ENCODE data around the gene RESP18. TPM values are rescaled to one million over a fixed set of nuclear protein-coding genes. Genes with fewer than 3 reads are reported as not detected.

RESP18 gene
- total RNA-seq, 1 donor from 2014 or later = not detected

DNA sequence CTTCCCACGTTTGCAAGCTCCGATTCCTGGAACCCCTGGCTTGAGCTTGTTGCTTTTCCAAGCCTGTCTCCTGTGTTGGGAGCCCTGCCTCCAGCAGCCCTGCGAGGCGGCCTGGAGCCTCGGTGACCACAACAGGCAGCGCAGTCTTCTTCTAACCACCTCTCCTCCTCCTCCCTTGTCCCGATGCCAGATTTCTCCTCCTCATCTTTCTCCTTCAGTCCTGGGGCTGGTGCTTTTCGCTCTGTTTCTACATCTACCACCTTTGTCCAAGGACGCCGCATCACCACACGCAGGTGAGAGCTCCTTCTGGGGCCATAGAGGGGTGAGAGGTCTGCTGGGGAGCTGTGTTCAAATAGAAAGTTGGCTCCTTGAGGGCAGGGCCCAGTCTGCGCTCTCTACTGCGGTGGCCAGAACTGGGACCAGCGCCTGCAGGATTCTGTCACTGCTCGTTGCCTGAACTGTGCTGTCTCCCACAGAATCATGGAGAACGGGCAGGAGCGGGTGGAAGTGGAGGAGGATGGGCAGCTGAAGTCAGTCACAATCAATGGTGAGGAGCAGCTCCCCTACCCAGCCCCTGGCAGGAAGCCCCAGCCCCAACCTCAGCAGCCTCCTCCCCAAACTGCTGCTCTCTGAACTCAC, 49.5 kb downstream of the RESP18 start:
- H3K27me3 Mint-ChIP-seq = no peaks in the 10 kb centered on the region
- intact Hi-C loops (cut with micrococcal nuclease) = no loop called here
- no peaks in the 10 kb centered on the region for H3K9me3 Mint-ChIP-seq
- H3K27ac Mint-ChIP-seq = peak overlapping the region; percentile 53
- H3K4me1 Mint-ChIP-seq = peaks cover 34% of the 10 kb centered on the region
- H3K36me3 Mint-ChIP-seq (ENCODE audit: low read depth) = peaks cover 30% of the 10 kb centered on the region
- no peak for DNase-seq
- no peak overlapping the region for H3K4me3 Mint-ChIP-seq

- Mint-ChIP-seq H3K27ac (no peak overlapping the region), H3K36me3 (ENCODE audit: low read depth) (peaks cover 30% of the 10 kb centered on the region), H3K4me3 (no peak overlapping the region), H3K4me1 (peaks cover 41% of the 10 kb centered on the region), H3K27me3 (no peaks in the 10 kb centered on the region), H3K9me3 (no peaks in the 10 kb centered on the region)
- intact Hi-C loops (cut with micrococcal nuclease) = no loop called here
- DNase-seq = no peak
Measured at GRCh38 chr2:219282375-219282774, 50.2 kb downstream of the RESP18 start.

DNA sequence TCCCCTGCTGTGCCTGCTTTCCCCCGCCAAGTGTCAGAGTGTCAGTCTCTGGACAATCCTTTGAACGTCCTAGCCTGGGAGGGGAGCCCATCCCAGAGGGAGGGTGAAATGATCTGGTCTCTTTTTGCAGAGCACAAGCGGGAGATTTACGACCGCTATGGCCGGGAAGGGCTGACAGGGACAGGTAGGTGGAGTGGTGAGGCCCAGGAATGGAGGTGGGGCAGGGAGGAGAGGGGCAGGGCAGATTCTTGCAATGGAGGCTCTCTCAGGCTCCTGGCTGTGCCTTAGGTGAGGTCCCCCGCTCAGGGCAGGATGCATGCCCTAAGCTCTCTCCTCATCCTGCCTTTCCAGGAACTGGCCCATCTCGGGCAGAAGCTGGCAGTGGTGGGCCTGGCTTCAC, 51.0 kb downstream of the RESP18 start:
- Mint-ChIP-seq H3K36me3 (ENCODE audit: low read depth) (peaks cover 30% of the 10 kb centered on the region), H3K27me3 (no peaks in the 10 kb centered on the region), H3K27ac (no peak overlapping the region), H3K9me3 (no peaks in the 10 kb centered on the region), H3K4me1 (peaks cover 44% of the 10 kb centered on the region), H3K4me3 (no peak overlapping the region)
- DNase-seq = no peak
- intact Hi-C loops (cut with micrococcal nuclease) = no loop called here

DNA sequence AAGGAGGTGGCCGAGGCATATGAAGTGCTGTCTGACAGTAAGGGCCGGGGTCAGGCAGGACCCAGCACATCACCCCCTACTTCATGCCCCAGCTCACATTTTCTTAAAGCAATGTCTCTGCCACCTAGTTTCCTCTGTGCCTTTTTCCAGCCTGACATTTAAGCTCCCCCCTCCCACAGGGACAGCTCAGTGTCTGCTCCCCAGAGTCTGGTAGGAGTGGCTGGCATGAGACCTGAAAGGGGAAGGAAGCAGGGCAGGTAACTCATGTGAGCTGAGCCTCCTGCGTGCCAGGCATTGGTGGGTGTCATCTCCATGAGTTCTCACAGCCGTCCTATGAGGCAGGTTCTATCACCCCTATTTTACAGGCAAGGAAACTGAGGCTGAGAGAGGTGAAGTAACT, 51.9 kb downstream of the RESP18 start:
- Mint-ChIP-seq H3K9me3 (no peaks in the 10 kb centered on the region), H3K27me3 (no peaks in the 10 kb centered on the region), H3K36me3 (ENCODE audit: low read depth) (peaks cover 30% of the 10 kb centered on the region), H3K27ac (peak overlapping the region; percentile 13), H3K4me3 (peak overlapping the region; percentile 97), H3K4me1 (peaks cover 44% of the 10 kb centered on the region)
- no peak for DNase-seq
- intact Hi-C loops (cut with micrococcal nuclease) = no loop called here

GRCh38 chr2:219279916-219280516, 52.5 kb downstream of the RESP18 start:
- Mint-ChIP-seq H3K27me3 (no peaks in the 10 kb centered on the region), H3K9me3 (no peaks in the 10 kb centered on the region), H3K27ac (peak overlapping the region; percentile 96), H3K4me1 (peaks cover 42% of the 10 kb centered on the region), H3K36me3 (ENCODE audit: low read depth) (peaks cover 28% of the 10 kb centered on the region), H3K4me3 (peak overlapping the region; percentile 97)
- no peak for DNase-seq
- intact Hi-C loops (cut with micrococcal nuclease) = loop anchor here (1.0 to 5.0 kb wide), 13 partner anchors 14 to 883 kb away; partner anchors contain the start of genes ABCB6, ANKZF1, ATG9A and CHPF

DNA sequence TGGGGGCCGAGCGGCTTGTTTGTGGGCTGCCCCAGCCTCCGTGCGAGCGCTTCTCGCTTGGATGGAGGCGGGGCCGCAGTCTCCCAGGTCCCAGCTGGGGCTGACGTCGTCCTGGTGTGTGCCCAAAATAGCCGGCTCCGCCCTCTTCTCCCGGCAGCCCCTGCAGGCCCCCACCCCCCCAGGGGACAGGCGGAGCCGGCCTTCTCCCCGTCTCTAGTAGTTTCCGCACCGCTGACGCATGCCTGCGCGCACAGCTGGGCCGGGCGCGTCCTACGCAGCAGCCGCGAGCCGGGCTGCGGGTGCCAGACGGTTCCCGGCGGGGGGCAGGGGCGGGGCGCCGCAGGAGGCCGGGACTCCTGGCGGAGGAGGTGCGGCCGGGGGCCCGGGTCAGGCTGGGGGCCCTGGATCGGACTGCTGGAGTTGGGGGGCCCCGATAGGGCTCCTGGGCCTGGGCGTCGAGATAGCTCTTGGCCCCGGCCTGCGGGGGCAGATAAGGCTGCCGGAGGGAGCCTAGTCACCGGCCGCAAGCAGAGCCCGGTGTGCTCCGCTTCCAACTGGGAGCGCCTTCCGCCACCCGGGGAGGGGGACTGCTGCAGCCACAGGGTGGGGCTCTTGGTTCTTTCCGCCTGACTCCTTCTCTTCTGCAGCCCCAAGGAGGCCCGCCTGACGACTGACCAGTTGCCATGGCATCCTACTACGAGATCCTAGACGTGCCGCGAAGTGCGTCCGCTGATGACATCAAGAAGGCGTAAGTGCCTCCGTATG, 53.2 kb downstream of the RESP18 start, which contains the start of gene DNAJB2:
DNAJB2 (plus strand) TSS at position 216 of the 765 bp plus-strand sequence; CDS start at position 684, 468 bp downstream.
- H3K9me3 Mint-ChIP-seq = no peaks in the 10 kb centered on the region

GRCh38 chr2:219278655-219279150, 53.8 kb downstream of the RESP18 start:
- no peaks in the 10 kb centered on the region for H3K9me3 Mint-ChIP-seq
- H3K4me1 Mint-ChIP-seq = peaks cover 42% of the 10 kb centered on the region
- peaks cover 25% of the 10 kb centered on the region for H3K36me3 Mint-ChIP-seq (ENCODE audit: low read depth)
- intact Hi-C loops (cut with micrococcal nuclease) = loop anchor here (1.0 to 5.0 kb wide), 13 partner anchors 16 to 882 kb away; partner anchors contain the start of genes ABCB6, ANKZF1, ATG9A and CHPF
- no peak for DNase-seq
- no peaks in the 10 kb centered on the region for H3K27me3 Mint-ChIP-seq
- H3K4me3 Mint-ChIP-seq = peak overlapping the region; percentile 97
- H3K27ac Mint-ChIP-seq = peak overlapping the region; percentile 95

More for the DNA sequence above, 53.2 kb downstream of the RESP18 start, which contains the start of gene DNAJB2:
- intact Hi-C loops (cut with micrococcal nuclease) = loop anchor here (1.0 to 5.0 kb wide), 13 partner anchors 15 to 883 kb away; partner anchors contain the start of genes ABCB6, ANKZF1, ATG9A and CHPF
- no peaks in the 10 kb centered on the region for H3K27me3 Mint-ChIP-seq
- peak within 1 kb of the TSS; percentile 97 for H3K4me3 Mint-ChIP-seq
- H3K27ac Mint-ChIP-seq = peak within 1 kb of the TSS; percentile 96
- peaks cover 42% of the 10 kb centered on the region for H3K4me1 Mint-ChIP-seq
- peaks cover 28% of the 10 kb centered on the region for H3K36me3 Mint-ChIP-seq (ENCODE audit: low read depth)
- DNase-seq = peak; percentile 100

DNA sequence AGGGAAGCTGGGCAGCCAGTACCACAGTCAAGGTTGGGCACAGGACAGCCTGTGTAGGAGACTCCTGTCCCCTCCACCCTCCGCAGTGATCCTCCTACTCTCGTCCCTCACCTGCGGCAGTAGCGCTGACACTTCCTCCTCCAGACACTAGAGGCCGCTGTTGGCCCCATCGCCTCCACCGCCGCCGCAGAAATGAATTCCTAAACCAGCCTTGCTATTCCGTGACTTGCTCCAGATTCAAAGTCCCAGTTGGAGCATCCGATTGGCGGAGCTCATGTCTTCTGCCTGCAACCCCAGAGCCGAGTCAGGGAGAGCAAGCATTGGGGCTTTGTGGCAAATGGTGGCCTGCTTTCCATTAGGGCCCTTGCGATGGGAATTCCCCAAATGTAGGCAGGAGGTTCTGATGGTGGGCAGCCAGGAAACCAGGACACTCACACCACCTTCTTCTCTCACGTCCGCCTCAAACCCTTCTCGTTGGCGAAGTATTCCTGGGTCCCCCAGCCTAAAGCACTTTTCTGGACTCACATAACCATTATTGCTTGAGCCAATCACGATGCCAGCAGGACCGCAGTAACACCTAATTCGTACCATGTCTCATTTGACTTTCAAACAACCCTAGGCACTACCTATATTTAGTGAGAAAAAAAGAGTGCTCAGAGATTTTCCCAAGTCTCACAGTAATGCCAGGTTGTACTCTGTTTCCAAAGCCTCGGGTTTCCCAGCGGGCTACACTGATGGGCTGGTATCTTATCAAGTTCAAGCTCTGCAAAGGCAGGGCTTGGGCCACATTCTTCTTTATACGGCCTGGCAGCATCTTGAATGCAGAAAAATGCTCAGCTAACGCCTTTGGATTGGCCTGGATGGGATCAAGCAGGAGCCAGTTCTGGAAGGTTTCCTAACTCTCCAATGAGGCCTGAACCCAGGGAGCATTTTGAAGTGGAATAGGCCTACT, 54.6 kb downstream of the RESP18 start:
- intact Hi-C loops (cut with micrococcal nuclease) = loop anchor here (2.0 to 5.0 kb wide), 5 partner anchors 59 to 881 kb away; partner anchors contain the start of genes ABCB6, CHPF, GMPPA and TMEM198
- Mint-ChIP-seq H3K9me3 (no peaks in the 10 kb centered on the region), H3K4me1 (peaks cover 40% of the 10 kb centered on the region), H3K36me3 (ENCODE audit: low read depth) (peaks cover 19% of the 10 kb centered on the region), H3K27me3 (no peaks in the 10 kb centered on the region), H3K27ac (peak overlapping the region; percentile 95), H3K4me3 (peak overlapping the region; percentile 97)
- DNase-seq = peak; percentile 93

Other genes with a start within 250 kb of the RESP18 start
- 20.7 and 22.8 TPM in 2 replicates for gene NHEJ1, start 171.9 kb downstream of the RESP18 start, total RNA-seq
- 1.8 and 2.3 TPM in 2 replicates for gene SLC23A3, start 162.7 kb downstream of the RESP18 start, total RNA-seq
- 62.0 and 62.6 TPM in 2 replicates for gene CNPPD1, start 155.8 kb downstream of the RESP18 start, total RNA-seq
- gene RETREG2, start 154.5 kb downstream of the RESP18 start, total RNA-seq = 54.1 and 57.4 TPM in 2 replicates
- gene ZFAND2B, start 126.0 kb downstream of the RESP18 start, total RNA-seq = 36.7 and 37.4 TPM in 2 replicates
- 28.8 TPM in 2 replicates for gene ABCB6, start 113.8 kb downstream of the RESP18 start, total RNA-seq
- gene ATG9A, start 103.1 kb downstream of the RESP18 start, total RNA-seq = 61.6 and 67.2 TPM in 2 replicates
- gene ANKZF1, start 102.9 kb downstream of the RESP18 start, total RNA-seq = 144 and 149 TPM in 2 replicates
- gene GLB1L, start 87.3 kb downstream of the RESP18 start, total RNA-seq = 4.6 and 4.9 TPM in 2 replicates
- gene STK16, start 87.3 kb downstream of the RESP18 start, total RNA-seq = 29.1 and 31.7 TPM in 2 replicates
- gene TUBA4B, start 79.5 kb downstream of the RESP18 start, total RNA-seq = not detected in 2 replicates
- 235 and 240 TPM in 2 replicates for gene TUBA4A, start 78.8 kb downstream of the RESP18 start, total RNA-seq
- gene DNAJB2, start 53.4 kb downstream of the RESP18 start, total RNA-seq = 49.7 and 52.4 TPM in 2 replicates
- 0.07 TPM in 1 of 2 replicates, not detected in the other for gene PTPRN, start 23.3 kb downstream of the RESP18 start, total RNA-seq
- gene DNPEP, start 55.2 kb upstream of the RESP18 start, total RNA-seq = 129 and 148 TPM in 2 replicates
- gene DES, start 85.6 kb upstream of the RESP18 start, total RNA-seq = not detected in 2 replicates
- 0.07 TPM in 1 of 2 replicates, not detected in the other for gene SPEG, start 102.1 kb upstream of the RESP18 start, total RNA-seq
- 45.5 and 46.0 TPM in 2 replicates for gene GMPPA, start 166.1 kb upstream of the RESP18 start, total RNA-seq
- gene ASIC4, start 181.7 kb upstream of the RESP18 start, total RNA-seq = not detected in 2 replicates
- gene CHPF, start 211.1 kb upstream of the RESP18 start, total RNA-seq = 37.8 and 38.3 TPM in 2 replicates
- gene TMEM198, start 211.3 kb upstream of the RESP18 start, total RNA-seq = 3.1 and 3.4 TPM in 2 replicates
- gene OBSL1, start 238.8 kb upstream of the RESP18 start, total RNA-seq = 0.26 and 0.47 TPM in 2 replicates
- gene INHA, start 239.6 kb upstream of the RESP18 start, total RNA-seq = not detected in 2 replicates

Data from activated CD4-positive, alpha-beta T cell treated with anti-CD3 and anti-CD28 coated beads, Interleukin-2, amount 10 ng/mL, durations not matched to agents 24 days and 14 days (primary cell).